AG09319 (cell line): Measurements from ENCODE around the gene SH3PXD2A.

Experiments
- DNase-seq: peaks from one replicate; pipeline ENCODE4 v3.0.0-alpha.2; 2010; ENCODE audit warnings: low read depth; ENCODE audit errors: extremely low read depth
- CTCF ChIP-seq: IDR thresholded peaks from 2 replicates; pipeline ENCODE4 v1.5.1; 2011; ENCODE audit warnings: low read depth, mild to moderate bottlenecking, inconsistent platforms, low read length, moderate library complexity

Gene SH3PXD2A

GRCh38 chr10:103855424-103855823 lies at the start of gene SH3PXD2A:
Gene SH3PXD2A, minus strand, starts transcription at chr10:103855576. Its CDS starts 310 bp downstream, at chr10:103855266.
- TF ChIP-seq CTCF: no peak
- no peak for DNase-seq

- TF ChIP-seq CTCF: no peak
- no peak for DNase-seq
These were observed 45.9 kb upstream of the SH3PXD2A start for GRCh38 chr10:103901299-103901698.

GRCh38 chr10:103899312-103899711 lies 43.9 kb upstream of the SH3PXD2A start:
- TF ChIP-seq CTCF: no peak
- no peak for DNase-seq

- TF ChIP-seq CTCF: no peak
- DNase-seq: no peak
These were observed 41.9 kb upstream of the SH3PXD2A start for GRCh38 chr10:103897241-103897774.

- no peak for DNase-seq
These were observed 40.8 kb upstream of the SH3PXD2A start for GRCh38 chr10:103896225-103896624.

GRCh38 chr10:103895411-103896186 lies 40.2 kb upstream of the SH3PXD2A start:
- TF ChIP-seq CTCF: no peak
- peak; percentile 83 for DNase-seq

More at GRCh38 chr10:103896225-103896624, 40.8 kb upstream of the SH3PXD2A start:
- no peak for TF ChIP-seq CTCF

- TF ChIP-seq CTCF: no peak
- DNase-seq: no peak
These were observed 39.1 kb upstream of the SH3PXD2A start for GRCh38 chr10:103894441-103894864.
